HepG2 (cell line): Measurements from ENCODE around the gene MXRA8. TPM values are rescaled to one million over a fixed set of nuclear protein-coding genes. Genes with fewer than 3 reads are reported as not detected.
A peak's percentile ranks its signal among the peaks of the same experiment; 100 is the strongest.

ENCODE experiments used
- BRF2 ChIP-seq: sonication (generic); formaldehyde crosslinking; IDR thresholded peaks from 2 replicates; pipeline ENCODE4 v1.8.1; 2022; ENCODE audit warnings: mild to moderate bottlenecking, missing genetic modification reagents
- FOXO4 ChIP-seq: sonication (generic); formaldehyde crosslinking; conservative IDR thresholded peaks from 2 replicates; pipeline ENCODE4 v1.8.1; 2023; ENCODE audit warnings: missing genetic modification reagents
- GTF3A ChIP-seq: sonication (generic); formaldehyde crosslinking; conservative IDR thresholded peaks from 2 replicates; pipeline ENCODE4 v1.4.0; 2020; ENCODE audit warnings: mild to moderate bottlenecking, missing genetic modification reagents
- HINFP ChIP-seq: sonication (generic); formaldehyde crosslinking; IDR thresholded peaks from 2 replicates; pipeline ENCODE4 v1.4.0; 2020; ENCODE audit warnings: low read depth, mild to moderate bottlenecking, missing genetic modification reagents
- POLR2A ChIP-seq, 2 experiments: IDR thresholded peaks; 2 replicates each; pipeline ENCODE4 v1.6.1; 2011; ENCODE audit warnings: low read depth in 2 of 2, low read length in 2 of 2, mild to moderate bottlenecking in 1 of 2, moderate library complexity in 1 of 2; ENCODE audit not compliant: insufficient read depth in 1 of 2
- RERE ChIP-seq: IDR thresholded peaks from 2 replicates; pipeline ENCODE4 v1.6.1; 2016; ENCODE audit warnings: low read depth, missing genetic modification reagents, missing compliant biosample characterization
- SIN3B ChIP-seq: fragments of 150-350 bp; IDR thresholded peaks from 2 replicates; pipeline ENCODE4 v1.6.1; 2014; ENCODE audit warnings: low read length
- THYN1 ChIP-seq: sonication (generic); formaldehyde crosslinking; IDR thresholded peaks from 2 replicates; pipeline ENCODE4 v1.8.1; 2023; ENCODE audit warnings: low read depth, mild to moderate bottlenecking, moderate library complexity, missing genetic modification reagents, borderline replicate concordance
- TSC22D2 ChIP-seq: sonication (generic); formaldehyde crosslinking; IDR thresholded peaks from 2 replicates; pipeline ENCODE4 v1.5.1; 2020; ENCODE audit warnings: missing genetic modification reagents, mild to moderate bottlenecking, borderline replicate concordance
- U2AF2 ChIP-seq: fragments of 200-400 bp; formaldehyde crosslinking; IDR thresholded peaks from 2 replicates; pipeline ENCODE4 v1.6.1; 2017; ENCODE audit warnings: low read depth, mild to moderate bottlenecking, low read length
- XRCC5 ChIP-seq: fragments of 200-400 bp; formaldehyde crosslinking; optimal IDR thresholded peaks from 2 replicates; pipeline ENCODE3; 2017; ENCODE audit warnings: mild to moderate bottlenecking, low read length
- ZNF232 ChIP-seq: sonication (generic); formaldehyde crosslinking; IDR thresholded peaks from 2 replicates; pipeline ENCODE4 v1.4.0; 2020; ENCODE audit warnings: missing genetic modification reagents, borderline replicate concordance
- ZNF782 ChIP-seq: sonication (generic); formaldehyde crosslinking; IDR thresholded peaks from 2 replicates; pipeline ENCODE4 v1.4.0; 2020; ENCODE audit warnings: missing genetic modification reagents, mild to moderate bottlenecking, borderline replicate concordance
- polyA plus RNA-seq, 8 experiments: library from polyadenylated mRNA; depleted of rRNA in 3 of 8; stranded (reverse) in 7 of 8; unstranded in 1 of 8; fragments of >200 nt; fragmentation: Illumina TruSeq in 4 of 8; extraction: Trizol in 4 of 8; gene quantifications; 2 replicates each; pipeline versions ENCODE4 v1.2.1 to v1.2.3, GENCODE V29; 2011 to 2016; ENCODE audit warnings: low read depth in 4 of 8, missing spikeins in 1 of 8, mixed read lengths in 1 of 8; ENCODE audit not compliant: insufficient read depth in 1 of 8
- total RNA-seq, 5 experiments: library from RNA; depleted of rRNA; stranded (reverse); fragments of >200 nt; fragmentation: Illumina TruSeq; extraction: Trizol; gene quantifications; 2 replicates each; pipeline ENCODE4 v1.2.3, GENCODE V29; 2016; ENCODE audit warnings: low read depth in 1 of 5

The MXRA8 gene
- total and polyA plus RNA-seq, 2 of the 13 experiments (the other 11 are each of a cell fraction or from before 2014, with no cell fraction given) = 19.8 to 44.8 TPM

- TF ChIP-seq RERE (CRISPR knock-in tag) (peak; percentile 65; the same call in 1 of the 2 replicates), SIN3B (peak; percentile 79), BRF2 (CRISPR knock-in tag) (no peak), FOXO4 (CRISPR knock-in tag) (no peak), ZNF232 (CRISPR knock-in tag) (no peak), POLR2A (IDR thresholded peaks at IDR 0.05; ENCODE audit: insufficient read depth in 1 of 2, low read depth in 2 of 2, low read length in 2 of 2) (peak in 1 of 2 experiments; percentile 87; a peak in 2 of 4 replicates), GTF3A (0 out of 2 replicates have a peak, but pooled peaks have one; percentile 56), HINFP (CRISPR knock-in tag) (peak; percentile 70), U2AF2 (0 out of 2 replicates have a peak, but pooled peaks have one; percentile 46), TSC22D2 (peak; percentile 74; the same call in 1 of the 2 replicates), XRCC5 (peak; percentile 55), ZNF782 (CRISPR knock-in tag) (peak; percentile 85), THYN1 (CRISPR knock-in tag) (no peak)
Observed at GRCh38 chr1:1406821-1407635, 48.7 kb upstream of the MXRA8 start, which contains the start of gene MRPL20 (continued).
